ENCODE measurements around the gene ATG7.

Gene ATG7

GRCh38 chr3:11306817-11307589, 34.8 kb downstream of the ATG7 start:
- Histone ChIP-seq H3K27ac (ENCODE audit: low read length) (peak overlapping the region; percentile 34; the same call in 1 of the 2 replicates), H3K4me3 (ENCODE audit: low read depth in 1 of 2, low read length in 2 of 2) (no peak overlapping the region), H3K36me3 (ENCODE audit: insufficient read depth, low read length) (peaks cover 46% of the 10 kb centered on the region), H2AFZ (ENCODE audit: low read depth, low read length) (no peak overlapping the region), H3K79me2 (ENCODE audit: insufficient read depth, low read length) (no peaks in the 10 kb centered on the region), H3K9me3 (ENCODE audit: insufficient read depth, low read length, severe bottlenecking) (no peaks in the 10 kb centered on the region), H3K27me3 (ENCODE audit: insufficient read depth, low read length, poor library complexity) (no peaks in the 10 kb centered on the region), H3K4me2 (ENCODE audit: insufficient read depth, low read length) (no peak overlapping the region), H3K9ac (ENCODE audit: low read depth, low read length) (no peak overlapping the region), H4K20me1 (ENCODE audit: insufficient read depth, low read length) (no peaks in the 10 kb centered on the region), H3K4me1 (ENCODE audit: insufficient read depth, low read length) (peaks cover 10% of the 10 kb centered on the region; the same call in 1 of the 2 replicates)
- peak; percentile 88 for ATAC-seq (ENCODE audit: insufficient read depth, low read depth)
- TF ChIP-seq EZH2 (IDR thresholded peaks at IDR 0.05; ENCODE audit: borderline replicate concordance, low read depth, low read length, severe bottlenecking): no peak
- TF ChIP-seq CTCF (IDR thresholded peaks at IDR 0.05; ENCODE audit: borderline replicate concordance, extremely low read depth, low read length, poor library complexity, severe bottlenecking): no peak
- peak; percentile 43 for DNase-seq

- peaks cover 47% of the 10 kb centered on the region for H3K36me3 ChIP-seq (ENCODE audit: insufficient read depth, low read length)
- no peaks in the 10 kb centered on the region for H3K9me3 ChIP-seq (ENCODE audit: insufficient read depth, low read length, severe bottlenecking)
- peaks cover 10% of the 10 kb centered on the region; the same call in 1 of the 2 replicates for H3K4me1 ChIP-seq (ENCODE audit: insufficient read depth, low read length)
- no peaks in the 10 kb centered on the region for H3K79me2 ChIP-seq (ENCODE audit: insufficient read depth, low read length)
- ATAC-seq (ENCODE audit: insufficient read depth, low read depth): no peak
- H4K20me1 ChIP-seq (ENCODE audit: insufficient read depth, low read length): no peaks in the 10 kb centered on the region
- H3K9ac ChIP-seq (ENCODE audit: low read depth, low read length): no peak overlapping the region
- TF ChIP-seq EZH2 (IDR thresholded peaks at IDR 0.05; ENCODE audit: borderline replicate concordance, low read depth, low read length, severe bottlenecking) (no peak), CTCF (IDR thresholded peaks at IDR 0.05; ENCODE audit: borderline replicate concordance, extremely low read depth, low read length, poor library complexity, severe bottlenecking) (no peak)
- no peak overlapping the region for H3K4me2 ChIP-seq (ENCODE audit: insufficient read depth, low read length)
- no peak for DNase-seq
- 0 out of 2 replicates have a peak overlapping the region, but pooled peaks have one; percentile 34 for H3K27ac ChIP-seq (ENCODE audit: low read length)
- no peak overlapping the region for H3K4me3 ChIP-seq (ENCODE audit: low read depth in 1 of 2, low read length in 2 of 2)
- H3K27me3 ChIP-seq (ENCODE audit: insufficient read depth, low read length, poor library complexity): no peaks in the 10 kb centered on the region
- H2AFZ ChIP-seq (ENCODE audit: low read depth, low read length): no peak overlapping the region
Measured at GRCh38 chr3:11307830-11308432, 35.7 kb downstream of the ATG7 start.

- H3K27me3 ChIP-seq (ENCODE audit: insufficient read depth, low read length, poor library complexity): no peaks in the 10 kb centered on the region
- H3K9ac ChIP-seq (ENCODE audit: low read depth, low read length): no peak overlapping the region
- no peak for DNase-seq
- no peaks in the 10 kb centered on the region for H4K20me1 ChIP-seq (ENCODE audit: insufficient read depth, low read length)
- H3K9me3 ChIP-seq (ENCODE audit: insufficient read depth, low read length, severe bottlenecking): no peaks in the 10 kb centered on the region
- H3K4me2 ChIP-seq (ENCODE audit: insufficient read depth, low read length): no peak overlapping the region
- H3K4me3 ChIP-seq (ENCODE audit: low read depth in 1 of 2, low read length in 2 of 2): no peak overlapping the region
- peaks cover 10% of the 10 kb centered on the region; the same call in 1 of the 2 replicates for H3K4me1 ChIP-seq (ENCODE audit: insufficient read depth, low read length)
- H3K36me3 ChIP-seq (ENCODE audit: insufficient read depth, low read length): peaks cover 54% of the 10 kb centered on the region
- no peaks in the 10 kb centered on the region for H3K79me2 ChIP-seq (ENCODE audit: insufficient read depth, low read length)
- H2AFZ ChIP-seq (ENCODE audit: low read depth, low read length): no peak overlapping the region
- H3K27ac ChIP-seq (ENCODE audit: low read length): no peak overlapping the region
- ATAC-seq (ENCODE audit: insufficient read depth, low read depth): no peak
- TF ChIP-seq CTCF (IDR thresholded peaks at IDR 0.05; ENCODE audit: borderline replicate concordance, extremely low read depth, low read length, poor library complexity, severe bottlenecking): no peak
- TF ChIP-seq EZH2 (IDR thresholded peaks at IDR 0.05; ENCODE audit: borderline replicate concordance, low read depth, low read length, severe bottlenecking): no peak
Measured at GRCh38 chr3:11310258-11310657, 38.1 kb downstream of the ATG7 start.
